Measurements from ENCODE around the gene HOXB5. TPM values are rescaled to one million over a fixed set of nuclear protein-coding genes. Genes with fewer than 3 reads are reported as not detected.
A peak's percentile ranks its signal among the peaks of the same experiment; 100 is the strongest.

The HOXB5 gene
- total RNA-seq, 1 donor from 2014 or later, result 0.07 TPM

DNA sequence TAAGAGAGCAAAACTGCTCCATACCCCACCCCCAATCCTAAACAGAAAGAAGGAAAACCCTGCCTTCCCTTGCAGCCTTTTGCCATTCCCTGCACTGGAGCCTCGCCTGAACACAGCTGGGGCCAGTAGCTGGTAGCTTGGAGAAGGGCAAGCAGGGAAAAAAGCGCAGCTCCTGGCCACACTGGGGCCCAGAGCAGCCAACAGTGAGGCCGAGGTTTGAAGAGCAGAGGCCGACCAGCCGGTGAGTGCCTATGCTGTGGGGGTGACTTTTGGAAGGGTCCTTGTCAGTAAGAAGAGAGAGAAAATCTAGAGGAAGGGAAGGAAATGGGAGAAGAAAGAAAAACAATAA lies 35.8 kb upstream of the HOXB5 start:
- no peak for DNase-seq (ENCODE audit: low read depth, low spot score)

DNA sequence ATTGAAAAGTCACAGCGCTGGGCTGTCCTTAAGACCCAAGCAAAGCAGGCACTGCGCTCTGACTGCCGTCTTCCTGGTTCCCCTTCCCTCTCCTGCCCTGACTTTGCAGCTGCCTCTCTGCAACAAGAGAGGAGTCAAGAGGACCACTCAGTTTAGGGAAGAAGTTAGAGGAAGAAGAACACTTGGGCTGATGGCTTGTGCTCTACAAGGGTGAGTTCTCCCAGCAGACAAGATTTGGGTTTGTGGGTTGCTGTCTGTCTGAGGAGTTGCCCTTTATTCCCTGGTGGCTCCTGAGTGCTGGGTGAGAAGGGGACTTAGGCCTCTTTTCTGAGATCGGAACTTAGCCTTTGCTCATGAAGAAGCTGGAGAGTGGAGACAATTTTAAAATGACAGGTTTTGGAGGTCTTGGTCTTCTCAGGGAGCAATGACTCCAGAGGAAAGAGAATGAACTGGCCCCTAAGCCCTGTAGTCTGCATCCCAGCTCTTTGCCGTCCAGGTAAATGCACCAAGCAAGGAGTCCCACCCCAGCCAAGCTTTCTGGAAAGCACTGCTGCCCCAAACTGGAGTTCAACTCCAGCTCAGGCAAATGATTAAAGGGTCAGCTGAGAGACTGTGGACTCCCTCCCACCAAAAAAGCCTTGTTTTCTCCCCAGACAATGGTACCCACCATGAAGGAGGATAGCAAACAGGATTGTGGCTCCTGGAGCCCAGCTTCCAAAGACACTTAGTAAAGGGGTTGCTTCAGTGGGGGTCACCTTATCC lies 35.3 kb upstream of the HOXB5 start:
- no peak for DNase-seq (ENCODE audit: low read depth, low spot score)

DNA sequence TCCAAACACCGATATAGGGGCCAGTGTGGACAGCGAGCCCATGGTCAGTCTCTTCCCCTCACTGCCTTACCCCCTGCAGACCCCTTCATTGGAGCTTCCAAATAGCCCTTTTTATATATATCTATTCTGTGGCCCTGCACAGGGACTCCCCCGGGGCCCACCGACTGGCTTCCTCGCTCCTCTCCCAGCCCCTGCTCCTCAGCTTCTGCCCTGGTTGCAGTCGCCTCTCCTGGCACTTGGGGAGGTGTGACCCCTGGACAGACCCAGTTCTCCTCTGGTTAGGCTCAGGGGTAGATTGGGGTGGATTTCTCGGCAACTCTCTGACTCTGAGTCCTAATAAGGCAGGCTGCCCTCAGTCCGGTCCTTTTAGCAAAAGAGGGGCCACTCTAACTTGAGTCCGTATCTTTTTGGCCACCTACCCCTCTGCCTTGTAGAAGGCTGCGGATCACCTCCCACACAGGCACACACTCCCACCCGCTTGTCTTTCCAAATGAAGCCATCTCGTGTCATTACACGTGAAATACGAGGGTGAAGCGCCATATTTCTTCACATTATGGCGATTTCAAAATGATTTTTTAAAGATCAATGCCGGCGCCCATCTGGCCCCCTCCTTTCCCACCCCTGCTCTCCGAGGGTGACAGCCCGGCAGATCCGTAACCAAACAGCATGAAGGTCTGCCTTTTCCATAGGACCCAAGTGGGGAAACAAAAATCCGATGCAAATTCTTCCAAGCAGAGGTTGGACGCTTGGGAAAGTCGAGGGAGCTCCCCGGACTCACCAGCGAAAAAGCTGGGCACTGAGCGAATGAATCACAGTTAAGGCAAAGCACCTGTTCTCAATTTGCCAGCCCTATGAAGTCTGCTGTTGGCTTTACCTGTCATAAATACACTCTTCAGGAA lies 34.3 kb upstream of the HOXB5 start:
- DNase-seq (ENCODE audit: low read depth, low spot score), result no peak

DNA sequence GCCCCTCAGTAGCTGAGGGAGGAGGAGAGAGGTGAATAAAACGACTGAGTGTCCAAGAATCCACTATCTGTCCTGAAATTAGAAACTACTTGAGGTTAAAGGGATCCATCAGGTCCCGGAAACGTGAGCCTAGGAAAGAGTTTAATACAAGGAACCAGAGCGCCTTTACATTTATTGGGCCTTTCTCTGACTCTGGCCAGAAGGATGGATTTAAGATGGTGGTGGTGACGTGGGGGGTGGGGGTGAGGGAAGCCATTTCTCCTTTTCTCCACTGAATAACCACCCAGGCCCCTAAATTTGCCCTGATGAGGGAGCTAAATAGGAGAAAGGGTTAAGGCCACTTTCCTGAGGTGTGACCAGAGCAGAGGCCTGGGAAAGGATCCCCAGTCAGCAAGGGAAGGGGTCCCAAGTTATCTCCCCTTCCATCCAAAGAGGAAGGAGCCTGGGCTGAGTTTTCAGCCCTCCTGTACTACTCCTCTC lies 33.6 kb upstream of the HOXB5 start:
- no peak for DNase-seq (ENCODE audit: low read depth, low spot score)

GRCh38 chr17:48626245-48627117 lies 32.9 kb upstream of the HOXB5 start, which contains the start of gene HOXB9:
Gene HOXB9, minus strand, starts transcription at chr17:48626358. Its CDS starts 89 bp downstream, at chr17:48626269.
- no peak for DNase-seq (ENCODE audit: low read depth, low spot score)

DNA sequence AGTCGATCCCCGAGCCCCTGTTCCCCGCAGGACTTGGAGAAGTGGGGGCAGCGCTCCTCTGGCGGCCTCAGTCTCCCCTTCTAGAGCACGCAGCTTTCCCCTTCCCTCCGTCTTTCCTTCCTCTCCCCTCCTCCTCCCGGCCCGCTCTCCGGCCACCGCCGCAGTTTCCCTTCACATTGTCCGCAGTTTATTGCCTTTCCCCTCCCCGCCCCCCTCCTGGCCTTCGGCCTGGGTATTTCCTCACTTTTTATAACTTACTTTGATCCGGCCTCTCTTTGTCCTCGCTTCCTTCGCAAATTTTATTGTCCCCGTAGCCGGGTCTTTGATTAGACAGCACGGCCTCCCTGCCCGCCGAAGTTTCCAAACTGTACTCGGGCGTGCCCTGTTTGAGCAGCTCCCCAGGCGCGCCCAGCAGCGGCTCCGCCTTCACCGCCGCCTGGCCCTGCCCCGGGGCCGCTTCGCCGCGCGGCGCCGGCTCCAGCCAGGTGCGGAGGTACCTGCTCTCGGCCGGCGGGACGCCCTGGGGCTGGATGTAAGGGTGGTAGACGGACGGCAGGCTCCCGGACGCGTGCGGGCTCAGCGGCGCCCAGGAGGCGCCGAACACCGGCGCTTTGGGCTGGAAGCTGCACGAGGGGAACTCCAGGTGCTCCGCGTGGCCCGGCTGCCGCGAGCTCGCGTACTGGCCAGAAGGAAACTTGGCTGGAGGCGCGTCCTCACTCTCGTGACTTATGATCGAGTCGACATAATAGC lies 32.1 kb upstream of the HOXB5 start:
- no peak for DNase-seq (ENCODE audit: low read depth, low spot score)

- DNase-seq (ENCODE audit: low read depth, low spot score), result no peak
These were observed 31.2 kb upstream of the HOXB5 start for GRCh38 chr17:48624544-48625494.

GRCh38 chr17:48624118-48624517 lies 30.5 kb upstream of the HOXB5 start:
- no peak for DNase-seq (ENCODE audit: low read depth, low spot score)

DNA sequence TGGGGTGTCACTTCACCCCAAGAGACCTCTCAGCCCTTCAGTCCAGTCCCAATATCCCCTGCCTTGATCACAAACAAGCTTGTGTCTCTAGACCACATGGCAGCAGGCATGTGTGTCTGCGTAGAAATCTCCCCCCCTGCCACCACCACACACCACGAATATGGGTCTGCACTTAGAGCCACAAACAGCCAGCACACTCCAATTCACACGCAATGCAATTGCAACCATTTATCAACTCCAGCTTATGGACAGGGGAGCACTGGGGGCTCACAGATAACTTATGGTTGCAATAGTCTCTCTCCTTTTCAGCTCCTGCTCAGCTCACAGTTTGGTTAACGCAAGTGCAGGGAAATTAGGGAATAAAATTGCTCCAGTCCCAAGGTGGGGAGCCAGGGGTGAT lies 30.0 kb upstream of the HOXB5 start:
- DNase-seq (ENCODE audit: low read depth, low spot score), result no peak

DNA sequence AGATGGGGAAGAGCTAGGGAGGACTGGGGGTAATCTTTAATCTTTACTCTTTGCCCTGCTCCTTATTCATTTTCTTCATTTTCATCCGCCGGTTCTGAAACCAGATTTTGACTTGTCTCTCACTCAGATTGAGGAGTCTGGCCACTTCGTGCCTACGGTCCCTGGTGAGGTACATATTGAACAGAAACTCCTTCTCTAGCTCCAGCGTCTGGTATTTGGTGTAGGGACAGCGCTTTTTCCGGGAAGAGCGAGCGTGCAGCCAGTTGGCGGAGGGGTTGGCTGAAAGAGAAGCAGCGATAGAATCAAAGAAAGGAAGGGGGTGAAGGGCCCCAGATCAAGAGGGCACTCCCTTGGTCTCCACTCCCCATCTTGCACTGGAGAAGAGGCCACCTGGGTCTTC lies 29.3 kb upstream of the HOXB5 start:
- no peak for DNase-seq (ENCODE audit: low read depth, low spot score)

DNA sequence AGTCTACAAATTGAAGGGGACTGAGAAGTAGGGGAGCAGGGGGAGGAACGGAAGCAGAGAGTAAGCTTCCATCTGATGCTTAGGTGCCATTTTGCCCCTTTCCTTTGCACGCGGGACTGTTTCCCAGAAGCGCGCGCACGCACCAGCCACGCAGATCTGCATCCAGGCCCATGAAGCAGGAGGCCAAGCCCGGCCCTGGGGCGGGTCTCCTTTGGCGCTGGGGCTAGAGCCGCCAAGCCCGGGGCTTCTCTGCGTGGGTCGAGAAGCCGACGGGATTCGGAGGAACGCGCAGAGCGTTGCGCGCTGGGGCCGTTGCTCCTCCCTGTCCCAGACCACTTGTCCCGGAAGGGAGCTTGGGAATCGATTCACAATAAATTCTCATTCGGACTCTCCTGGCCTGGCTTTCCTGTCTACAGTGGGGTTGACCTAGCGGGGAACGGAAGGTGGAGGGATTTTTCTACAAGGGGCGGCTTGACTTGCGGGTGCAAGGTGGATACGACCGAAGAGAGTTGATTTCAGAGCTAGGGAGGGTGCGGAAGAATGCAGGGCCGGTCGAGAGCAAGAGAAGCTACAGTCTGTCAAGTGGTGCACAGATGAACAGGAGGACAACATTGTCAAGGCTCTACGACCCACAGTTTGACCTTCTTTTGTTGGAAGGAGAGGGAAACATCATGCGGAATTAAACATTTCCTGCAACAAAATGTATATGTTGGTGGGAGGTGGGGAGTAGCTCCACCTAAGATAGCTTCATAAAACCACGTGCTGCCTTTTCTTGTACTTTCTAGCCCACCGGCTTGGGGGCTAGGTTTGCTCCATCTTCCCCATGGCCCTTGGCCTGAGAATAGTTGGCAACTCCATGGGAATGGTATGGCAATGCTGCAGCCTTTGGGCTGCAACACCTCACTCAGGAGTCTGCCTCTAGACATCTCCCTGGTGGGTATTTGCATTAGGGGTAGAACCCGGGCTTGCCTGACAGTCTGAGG lies 28.1 kb upstream of the HOXB5 start:
- no peak for DNase-seq (ENCODE audit: low read depth, low spot score)

DNA sequence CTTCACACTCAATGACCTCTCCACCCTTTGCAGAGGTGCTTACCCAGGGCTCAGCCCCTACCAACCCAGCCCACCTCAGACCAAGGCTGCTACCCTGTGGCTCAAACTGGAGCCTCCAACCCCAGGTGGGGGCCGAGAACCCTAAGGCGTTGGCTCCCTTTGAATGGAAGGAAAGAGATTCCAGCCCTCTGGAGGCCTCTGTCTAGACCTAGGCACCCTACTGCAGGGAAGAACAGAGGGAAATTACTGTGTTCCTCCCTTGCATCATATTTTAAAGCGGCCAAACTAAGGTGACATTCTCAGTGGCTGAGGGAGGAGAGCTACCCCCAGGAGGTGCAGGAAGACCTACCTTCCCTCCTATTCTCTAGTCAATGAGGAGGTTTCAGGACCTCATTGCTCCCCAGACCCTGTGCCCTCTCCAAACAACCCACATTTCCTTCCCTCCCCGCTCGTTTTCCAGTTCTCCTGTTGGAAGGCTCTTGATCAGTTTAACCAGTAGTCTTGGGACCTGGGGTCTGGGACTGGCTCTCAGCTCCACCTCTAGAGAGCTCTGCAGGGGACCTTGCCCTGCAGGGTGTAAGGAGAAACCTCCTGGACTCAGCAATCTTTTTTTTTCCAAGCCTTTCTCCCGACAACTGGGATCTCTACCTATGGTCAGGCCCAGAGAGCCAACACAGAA lies 27.0 kb upstream of the HOXB5 start:
- no peak for DNase-seq (ENCODE audit: low read depth, low spot score)

DNA sequence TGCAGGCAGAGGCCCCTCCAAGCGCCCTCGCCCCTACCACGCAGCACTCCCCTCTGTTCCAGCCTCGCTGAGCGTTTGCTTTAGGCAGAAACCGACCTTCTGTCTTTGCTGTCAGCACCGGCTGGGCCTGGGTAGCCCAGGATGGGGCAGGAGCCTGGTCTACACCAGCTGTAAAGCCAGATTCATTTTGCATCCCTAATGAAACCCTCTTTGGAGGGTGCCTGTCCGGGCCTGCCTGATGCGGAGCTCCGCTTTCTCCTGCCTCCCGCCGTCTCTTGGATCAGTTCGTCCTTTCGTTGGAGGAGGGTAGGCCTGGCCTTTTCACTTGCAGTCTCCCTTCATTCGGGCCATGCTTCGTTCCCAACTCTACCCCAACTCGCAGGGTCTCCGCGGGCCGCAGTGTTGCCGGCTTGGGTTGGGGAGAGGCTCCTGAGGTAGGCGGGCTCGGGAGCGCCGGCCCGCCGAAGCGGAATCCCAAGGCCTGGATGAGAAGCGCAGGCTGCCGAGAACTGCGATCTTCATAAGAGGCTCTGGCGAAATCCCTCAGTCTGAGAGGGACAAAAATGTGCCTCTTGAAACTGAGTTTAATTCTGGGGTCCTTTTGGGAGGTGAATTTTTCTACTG lies 26.4 kb upstream of the HOXB5 start:
- no peak for DNase-seq (ENCODE audit: low read depth, low spot score)

DNA sequence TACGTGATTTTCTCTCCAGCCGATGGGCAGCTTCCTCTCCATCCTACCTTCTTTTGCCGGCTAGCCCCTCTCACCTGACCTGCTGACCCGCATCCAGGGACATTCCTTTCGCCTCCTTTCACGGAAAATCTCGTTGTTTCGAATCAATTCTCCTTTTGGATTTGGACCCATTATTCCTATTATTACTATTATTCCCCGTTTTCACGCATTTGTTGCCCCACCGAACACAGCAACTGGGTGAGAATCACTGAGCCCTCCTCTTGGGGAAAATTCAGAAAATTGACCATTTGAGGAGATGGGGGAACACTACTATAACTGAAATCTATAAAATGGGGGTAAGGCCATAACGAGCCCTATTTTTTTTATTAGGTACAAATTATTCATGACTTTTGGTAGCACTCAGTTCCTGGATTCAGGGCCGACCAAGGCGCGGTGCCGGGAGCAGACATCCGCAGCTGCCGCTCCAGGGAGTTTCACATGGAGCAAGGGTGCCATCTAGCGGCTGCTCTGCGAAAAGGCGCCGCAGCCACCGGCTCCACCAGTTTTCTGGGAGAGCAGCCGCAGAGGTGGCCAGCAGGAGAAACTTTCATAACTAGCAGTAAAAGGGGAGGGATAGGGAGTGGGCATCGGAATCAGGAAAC lies 24.8 kb upstream of the HOXB5 start:
- DNase-seq (ENCODE audit: low read depth, low spot score), result peak; percentile 26

DNA sequence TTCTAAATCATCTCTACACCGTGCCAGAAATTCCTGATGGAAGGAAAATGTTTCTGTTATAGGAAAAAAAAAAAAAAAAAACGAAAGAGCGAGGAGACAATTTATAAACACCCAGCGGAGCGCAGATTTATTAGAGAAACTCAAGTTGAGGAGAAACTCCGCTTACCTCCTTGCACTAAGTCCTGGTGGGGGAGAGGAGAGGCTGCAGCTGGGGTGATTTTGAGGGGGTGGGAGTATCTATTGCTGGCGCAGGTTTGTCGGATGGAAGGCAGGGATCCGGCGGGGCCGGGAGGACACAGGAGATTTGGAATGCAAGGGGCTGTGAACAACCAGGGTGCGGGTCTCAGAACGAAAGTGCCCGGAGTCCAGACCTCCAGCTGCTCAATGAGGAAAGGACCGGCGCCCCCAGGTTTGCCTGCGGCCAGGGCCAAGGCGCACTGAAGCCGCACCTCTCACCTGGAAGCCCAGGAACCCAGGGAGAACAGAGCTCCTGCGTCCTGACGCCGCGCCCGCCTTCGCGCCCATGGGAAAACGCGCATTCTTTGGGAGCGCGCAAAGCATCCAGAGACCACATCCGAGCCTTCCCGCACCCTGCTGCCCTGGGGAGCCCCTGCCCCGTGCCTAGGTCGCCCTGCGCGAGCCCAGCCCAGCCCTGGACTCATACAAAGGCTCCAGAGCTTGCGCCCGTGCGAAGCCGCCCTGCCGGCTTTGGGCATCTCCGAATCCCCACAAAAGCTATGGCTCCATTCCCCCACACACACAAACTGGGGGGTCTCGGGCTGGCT lies 24.1 kb upstream of the HOXB5 start:
- DNase-seq (ENCODE audit: low read depth, low spot score), result no peak

Data from pulmonary artery endothelial cell (primary cell).